NCI-H2081 (cell line): ENCODE data around the gene SDK1.
"Not testable (repeated sequence)": the region's sequence is repeated elsewhere in the genome, so short reads cannot be mapped to it uniquely, and the experiment has no call there.

ENCODE experiments used
- DNase-seq, 2 experiments: peaks; one replicate each; lab custom pipeline; 2025; lab: John Stamatoyannopoulos, UW

SDK1 gene

DNA sequence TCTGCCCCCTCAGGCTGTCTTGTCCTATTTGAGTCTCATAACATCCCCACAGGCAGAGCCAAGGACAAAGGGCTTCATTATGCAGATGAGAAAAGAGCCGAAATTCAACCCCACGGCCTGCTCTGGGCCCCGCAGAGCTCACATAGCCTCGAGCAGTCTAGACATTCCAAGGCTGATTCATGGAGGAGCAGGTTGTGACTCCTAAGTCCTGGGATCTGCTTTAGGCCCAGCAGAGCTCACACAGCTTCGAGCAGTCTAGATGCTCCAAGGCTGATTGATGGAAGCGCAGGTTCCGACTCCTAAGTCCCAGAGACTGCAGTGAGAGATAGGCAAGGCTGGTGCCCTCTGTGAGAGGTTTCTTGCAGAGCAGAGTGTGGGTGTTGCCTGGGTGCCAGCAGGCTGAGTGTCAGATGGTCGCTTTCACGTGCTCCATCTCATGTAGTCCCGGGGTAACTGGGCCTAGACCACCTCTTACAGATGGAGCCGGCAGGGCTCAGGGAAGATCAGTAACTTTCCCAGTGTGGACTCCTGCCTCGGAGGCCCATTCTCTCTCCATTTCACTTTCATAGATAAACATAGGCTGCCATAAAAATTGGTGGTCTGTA, 944.9 kb downstream of the SDK1 start:
- DNase-seq, result no peak

DNA sequence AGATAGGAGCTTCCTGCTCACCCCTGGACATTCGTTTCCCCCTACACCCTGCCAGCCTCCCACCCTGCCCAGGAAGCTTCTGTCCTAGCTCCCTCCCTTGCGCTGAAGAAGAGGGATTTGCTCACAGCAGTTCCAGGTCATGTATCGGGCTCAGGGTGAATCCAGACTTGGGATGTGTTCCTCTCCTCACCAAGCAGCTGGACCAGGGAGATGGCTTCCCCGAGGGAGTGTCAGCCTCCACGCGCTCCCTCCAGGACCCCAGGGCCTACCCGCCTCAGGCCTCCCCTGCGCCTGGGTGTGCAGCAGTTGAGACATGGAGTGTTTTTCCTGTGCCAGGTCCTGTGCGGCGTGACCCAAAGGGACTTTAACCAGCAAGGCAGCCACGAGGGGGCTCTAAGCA, 945.5 kb downstream of the SDK1 start:
- DNase-seq, result no peak

DNA sequence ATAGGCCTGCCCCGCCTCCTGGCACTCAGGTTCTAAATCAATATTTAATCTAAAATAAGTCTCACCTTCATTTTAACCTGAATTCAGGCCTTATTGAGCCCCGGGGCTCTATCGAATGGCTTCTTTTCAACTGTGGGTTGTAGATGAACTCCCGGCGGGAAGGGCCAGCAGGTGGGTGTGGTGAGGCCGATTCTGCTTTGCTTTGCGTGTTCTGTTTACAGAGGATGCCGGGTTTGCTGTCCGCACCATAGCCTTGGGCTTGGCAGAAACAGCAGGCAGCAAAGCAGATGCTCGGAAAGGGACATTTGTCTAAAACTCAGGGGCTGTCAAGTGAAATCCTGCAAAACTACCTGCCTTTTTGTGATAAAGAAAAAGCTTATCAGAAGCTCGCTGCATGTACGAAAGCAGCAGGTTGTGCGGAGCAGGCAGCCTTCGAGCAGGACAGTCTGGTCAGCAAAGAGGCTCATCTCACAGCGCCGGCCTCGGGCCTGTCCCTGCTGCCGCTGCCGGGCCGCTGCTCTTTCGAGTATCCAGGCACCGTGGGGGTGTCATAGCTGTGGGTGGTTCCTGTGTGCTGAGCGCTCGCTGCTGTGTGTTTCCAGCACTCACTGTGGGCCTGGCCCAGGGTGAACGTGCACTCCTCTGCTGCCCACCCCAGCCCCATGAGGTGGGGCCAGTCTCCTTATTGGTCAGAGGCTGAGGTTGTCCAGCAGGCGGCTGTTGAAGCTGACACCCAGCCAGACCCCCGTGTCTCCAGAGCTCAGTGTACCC, 946.2 kb downstream of the SDK1 start:
- DNase-seq, result peak in 1 of 2 experiments; percentile 33

DNA sequence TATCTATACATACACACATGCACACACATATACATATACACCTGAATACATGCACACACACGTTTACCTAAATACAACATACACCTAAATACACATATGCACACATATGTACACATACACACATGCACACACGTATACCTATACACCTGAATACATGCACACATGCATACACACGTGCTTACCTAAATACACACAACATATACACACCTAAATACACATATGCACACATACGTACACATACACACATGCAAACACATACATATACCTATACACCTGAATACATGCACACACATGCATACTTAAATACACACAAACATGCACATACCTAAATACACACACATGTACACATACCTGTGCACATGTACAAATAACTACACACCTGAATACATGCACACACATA, 947.2 kb downstream of the SDK1 start:
- DNase-seq, result no peak

DNA sequence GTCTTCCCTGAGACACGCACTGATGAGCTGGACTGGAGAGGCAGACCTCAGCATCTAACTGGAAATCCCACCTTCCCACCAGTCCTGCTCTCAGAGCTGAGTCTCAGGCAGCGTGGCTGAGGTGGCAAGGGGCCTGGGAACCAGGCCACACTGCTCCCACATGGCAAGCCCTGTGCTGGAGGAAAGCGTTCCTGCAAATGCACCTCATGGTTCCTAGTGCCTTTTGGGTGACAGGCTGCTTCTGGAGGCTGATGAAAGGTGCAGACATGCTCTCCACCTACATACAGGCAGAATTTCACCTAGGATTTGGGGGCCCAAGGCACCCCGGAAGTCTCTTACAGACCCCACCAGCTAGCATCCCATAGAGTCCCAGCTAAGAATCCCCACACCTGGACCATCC, 948.2 kb downstream of the SDK1 start:
- DNase-seq, result no peak

DNA sequence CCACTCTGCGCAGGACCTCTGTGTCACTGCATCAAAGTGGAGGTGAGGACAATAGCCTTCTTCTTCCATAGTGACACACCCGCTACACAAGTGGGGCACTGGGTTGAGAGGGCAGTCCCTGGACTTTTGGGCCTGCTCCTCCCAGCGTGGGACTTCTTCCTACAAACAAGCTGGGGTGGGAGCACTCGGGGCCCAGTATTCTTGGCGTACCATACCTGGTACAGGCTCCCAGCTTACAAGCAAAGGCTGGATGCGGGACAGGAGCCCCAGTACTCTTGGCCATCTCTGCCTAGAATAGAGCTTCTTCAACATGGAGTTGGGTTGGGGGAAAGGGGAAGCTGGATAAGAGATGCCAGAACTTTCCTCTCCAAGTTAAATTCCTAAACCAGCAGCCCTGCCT, 954.3 kb downstream of the SDK1 start:
- DNase-seq, result no peak

DNA sequence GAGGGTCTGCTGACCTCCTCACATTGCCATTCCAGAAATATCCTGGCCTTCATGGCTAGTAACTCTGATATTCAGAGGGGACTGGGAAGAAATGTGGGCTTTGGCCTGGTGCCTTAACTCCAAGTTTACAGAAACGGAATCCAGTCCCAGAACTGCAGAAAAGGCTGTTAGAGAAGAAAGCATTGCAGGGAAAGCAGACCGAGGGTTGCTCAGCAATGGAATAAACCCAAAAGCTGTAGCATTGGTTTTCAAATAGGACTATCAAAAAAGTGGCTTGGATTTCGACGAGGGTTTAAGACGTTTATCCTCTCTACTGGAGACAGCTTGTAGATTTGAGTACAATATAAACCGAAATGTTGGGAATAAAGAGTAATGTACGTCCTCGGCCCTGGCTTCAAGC, 955.2 kb downstream of the SDK1 start:
- DNase-seq, result no peak

DNA sequence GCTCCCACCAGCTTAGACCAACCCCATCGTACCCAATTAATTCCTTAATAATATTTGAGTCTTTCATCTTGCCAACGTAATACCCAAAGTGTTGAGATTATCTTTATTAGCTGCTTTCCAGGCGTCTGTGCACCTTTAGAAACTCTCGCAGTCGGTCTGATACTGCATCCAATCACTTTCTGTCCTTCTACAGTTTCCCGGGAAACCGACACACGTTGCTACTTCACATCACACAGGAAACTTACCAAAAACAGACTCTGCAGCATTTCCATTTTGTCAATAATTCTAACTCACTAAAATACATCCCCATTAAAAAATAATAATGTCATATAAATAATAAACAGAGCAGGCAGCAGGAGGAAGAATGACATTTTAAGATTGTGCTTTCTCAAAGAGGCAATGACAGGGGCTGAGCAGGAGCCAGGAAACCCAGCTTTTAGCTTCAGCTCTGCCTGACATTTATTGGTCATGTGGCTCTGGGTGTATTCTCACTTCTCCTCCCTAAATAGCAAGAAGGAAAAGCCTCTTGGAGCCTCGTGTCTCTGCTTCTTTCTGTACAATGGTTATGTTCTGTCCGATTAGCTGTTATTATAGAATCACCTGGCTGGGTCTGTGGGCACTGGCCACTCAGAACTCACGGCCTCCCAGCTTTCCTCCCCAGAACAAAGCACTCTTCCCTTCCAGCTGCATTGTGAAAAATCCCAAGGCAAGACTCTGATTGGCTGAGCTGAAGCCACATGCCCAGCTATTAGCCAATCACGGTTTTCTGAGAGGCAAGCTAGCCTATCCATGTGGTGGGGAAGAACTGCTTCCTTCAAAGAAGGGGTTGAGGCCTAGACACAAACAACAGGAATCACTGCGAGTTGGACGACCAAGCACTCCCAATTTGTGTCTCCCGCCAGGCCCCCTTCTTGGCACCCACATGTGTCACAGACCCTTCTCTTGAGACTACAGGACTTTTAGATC, 956.4 kb downstream of the SDK1 start:
- DNase-seq, result no peak

DNA sequence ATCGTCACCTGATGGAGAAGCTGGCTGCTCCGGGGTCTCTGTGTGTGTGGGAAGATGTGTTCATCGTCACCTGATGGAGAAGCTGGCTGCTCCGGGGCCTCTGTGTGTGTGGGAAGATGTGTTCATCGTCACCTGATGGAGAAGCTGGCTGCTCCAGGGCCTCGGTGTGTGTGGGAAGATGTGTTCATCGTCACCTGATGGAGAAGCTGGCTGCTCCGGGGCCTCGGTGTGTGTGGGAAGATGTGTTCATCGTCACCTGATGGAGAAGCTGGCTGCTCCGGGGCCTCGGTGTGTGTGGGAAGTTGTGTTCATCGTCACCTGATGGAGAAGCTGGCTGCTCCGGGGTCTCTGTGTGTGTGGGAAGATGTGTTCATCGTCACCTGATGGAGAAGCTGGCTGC, 959.1 kb downstream of the SDK1 start:
- not testable (repeated sequence) for DNase-seq

DNA sequence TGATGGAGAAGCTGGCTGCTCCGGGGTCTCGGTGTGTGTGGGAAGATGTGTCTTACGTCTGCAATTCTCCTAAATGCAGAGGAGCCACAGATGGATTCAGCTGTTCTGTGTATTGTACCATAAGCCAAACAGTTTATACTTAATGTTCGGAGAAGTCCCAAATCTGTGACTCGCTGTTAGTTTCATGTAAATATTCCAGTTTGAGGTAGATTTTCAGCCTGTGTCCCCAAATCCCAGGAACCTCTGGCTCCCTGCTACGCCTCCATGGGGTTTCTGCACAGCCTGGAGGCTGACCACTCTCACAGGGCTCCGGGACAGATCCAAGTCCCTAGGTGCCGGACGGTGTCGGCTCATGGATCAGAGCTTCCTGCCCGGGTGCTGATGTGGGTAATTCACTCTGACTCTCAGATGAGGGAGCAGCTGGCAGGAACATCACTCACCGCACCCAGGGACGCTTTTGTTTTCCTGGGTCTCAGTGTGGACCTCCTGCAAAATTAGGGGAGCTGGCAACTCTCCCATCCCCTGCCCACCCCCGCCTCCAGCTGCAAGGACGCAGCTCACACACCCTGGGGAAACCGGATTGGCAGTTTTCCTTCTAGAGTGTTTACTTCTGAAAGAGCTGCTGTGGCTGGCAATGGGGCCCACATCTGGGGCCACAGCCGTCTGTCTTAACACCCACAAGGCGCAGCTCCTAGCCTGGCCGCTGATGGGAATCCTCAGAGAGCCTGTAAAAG, 960.0 kb downstream of the SDK1 start:
- peak; percentile 25 to 60 for DNase-seq

DNA sequence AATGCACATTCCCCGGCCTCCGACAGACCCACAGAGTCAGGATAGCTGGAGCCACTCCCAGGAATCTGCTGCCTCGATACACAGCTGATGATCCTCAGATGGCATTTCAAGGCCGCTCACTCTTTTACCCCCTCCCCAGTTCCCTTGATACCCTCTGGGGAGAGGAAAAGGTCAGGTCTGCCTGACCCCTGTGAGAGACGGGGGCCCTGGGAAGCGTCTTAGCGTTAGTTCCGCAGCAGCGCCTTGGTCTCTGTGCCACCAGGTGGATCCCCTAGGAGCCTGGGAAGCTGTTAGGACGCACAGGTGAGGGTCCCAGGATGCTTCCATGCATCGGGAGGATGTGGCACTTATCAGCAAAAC, 960.5 kb downstream of the SDK1 start:
- no peak for DNase-seq

DNA sequence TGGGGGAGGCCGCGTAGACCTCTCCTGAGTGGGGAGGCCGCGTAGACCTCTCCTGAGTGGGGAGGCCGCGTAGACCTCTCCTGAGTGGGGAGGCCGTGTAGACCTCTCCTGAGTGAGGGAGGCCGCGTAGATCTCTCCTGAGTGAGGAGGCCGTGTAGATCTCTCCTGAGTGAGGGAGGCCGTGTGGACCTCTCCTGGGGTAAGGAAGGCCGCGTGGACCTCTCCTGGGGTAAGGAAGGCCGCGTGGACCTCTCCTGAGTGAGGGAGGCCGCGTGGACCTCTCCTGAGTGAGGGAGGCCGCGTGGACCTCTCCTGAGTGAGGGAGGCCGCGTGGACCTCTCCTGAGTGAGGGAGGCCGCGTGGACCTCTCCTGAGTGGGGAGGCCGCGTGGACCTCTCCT, 963.2 kb downstream of the SDK1 start:
- not testable (repeated sequence) for DNase-seq

DNA sequence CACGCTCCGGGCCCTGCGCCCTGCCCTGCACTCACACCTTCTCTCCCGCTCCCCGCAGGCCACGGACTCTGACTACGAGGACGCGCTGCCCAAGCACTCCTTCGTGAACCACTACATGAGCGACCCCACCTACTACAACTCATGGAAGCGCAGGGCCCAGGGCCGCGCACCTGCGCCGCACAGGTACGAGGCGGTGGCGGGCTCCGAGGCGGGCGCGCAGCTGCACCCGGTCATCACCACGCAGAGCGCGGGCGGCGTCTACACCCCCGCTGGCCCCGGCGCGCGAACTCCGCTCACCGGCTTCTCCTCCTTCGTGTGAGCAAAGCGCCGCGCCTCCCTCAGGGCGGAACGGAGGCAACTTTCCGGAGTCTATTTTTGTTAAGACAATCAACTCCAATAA, 964.0 kb downstream of the SDK1 start:
- DNase-seq, result no peak

DNA sequence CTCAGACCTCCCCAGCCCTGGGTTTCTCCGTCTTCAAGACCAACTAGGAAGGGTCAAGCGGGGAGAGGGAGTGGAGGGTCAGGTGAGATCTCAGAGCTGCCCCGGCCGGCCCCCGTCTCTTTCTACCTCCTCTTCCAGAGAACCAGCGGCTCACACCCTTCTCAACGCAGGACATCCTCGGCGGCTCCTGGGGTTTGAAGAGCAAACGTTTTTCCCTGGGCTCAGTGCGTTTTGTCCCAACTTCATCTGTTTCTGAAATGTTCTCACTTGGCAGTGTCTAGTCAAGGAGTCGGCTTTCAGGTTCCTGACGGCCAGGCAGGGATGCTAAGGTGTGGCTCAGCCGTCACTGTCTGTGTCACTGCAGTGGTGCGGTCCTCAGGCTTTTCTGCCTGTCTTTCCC, 964.6 kb downstream of the SDK1 start:
- no peak for DNase-seq

DNA sequence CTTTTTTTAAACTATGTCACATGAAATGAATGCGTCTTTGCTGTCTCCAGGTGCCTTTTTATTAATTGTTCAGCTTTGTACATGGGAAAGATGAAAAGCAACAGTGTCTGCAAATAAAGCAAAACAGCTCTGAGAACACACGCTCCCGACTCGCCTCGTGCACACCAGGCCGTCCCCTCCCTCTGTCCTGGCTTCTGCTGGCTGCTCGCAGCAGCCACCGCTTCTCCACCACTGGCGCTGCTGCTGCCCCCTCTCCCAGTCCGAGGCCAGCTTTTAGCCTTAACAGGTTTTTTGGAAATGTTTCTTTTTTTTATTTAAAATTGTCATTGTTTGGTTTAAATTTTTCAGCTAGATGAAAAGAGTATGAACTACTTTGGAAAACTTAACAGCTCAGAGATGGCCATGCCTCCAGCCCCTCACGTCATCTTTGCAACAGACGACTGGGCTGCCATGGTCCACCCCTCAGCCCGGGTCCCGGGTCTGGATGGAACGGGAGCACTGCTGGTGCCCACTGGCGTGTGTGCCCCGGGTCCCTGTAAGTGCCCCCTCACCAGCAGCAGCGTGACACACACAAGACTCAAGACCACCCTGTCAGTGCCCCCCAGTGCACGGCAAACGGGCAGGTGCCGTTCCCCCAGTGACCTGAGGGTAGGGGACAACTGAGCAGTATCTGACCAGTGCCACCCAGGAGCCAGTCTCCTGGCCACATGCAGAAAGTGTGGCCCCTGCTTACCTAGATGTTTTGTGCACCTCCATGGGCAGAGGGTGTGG, 965.4 kb downstream of the SDK1 start:
- no peak for DNase-seq

DNA sequence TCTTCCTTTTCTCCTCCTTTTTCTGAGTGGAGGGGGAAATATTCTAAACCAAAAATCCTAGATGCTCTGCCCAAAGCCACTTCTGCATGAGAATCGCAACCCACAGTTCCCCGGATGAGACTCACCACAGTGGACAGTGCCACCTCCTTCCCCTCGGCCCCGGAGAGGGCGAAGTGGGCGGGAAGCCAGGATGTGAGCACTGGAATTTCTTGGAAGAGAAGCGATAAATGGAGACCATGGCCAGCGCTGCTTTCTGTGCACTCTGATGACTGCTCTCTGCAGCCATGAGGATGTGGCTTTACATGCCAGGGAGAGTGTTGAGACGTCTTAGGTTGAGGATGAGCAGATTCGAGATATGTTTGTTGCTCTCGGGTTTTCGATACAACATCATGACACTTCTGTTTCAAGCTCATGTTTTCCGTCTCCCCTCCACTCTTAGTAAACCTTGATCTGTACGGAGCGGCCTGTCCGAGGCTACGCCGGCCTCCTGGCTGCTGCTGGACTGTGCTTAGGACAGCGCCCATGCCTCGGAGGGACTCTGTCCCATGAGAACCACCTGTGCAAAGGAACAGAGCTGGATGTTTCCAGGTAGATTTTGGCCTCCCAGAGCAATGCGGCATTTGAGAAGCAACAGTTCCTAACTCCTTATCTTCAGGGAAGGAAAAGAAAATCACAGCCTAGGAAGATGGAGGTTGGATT, 966.4 kb downstream of the SDK1 start:
- DNase-seq, result no peak

DNA sequence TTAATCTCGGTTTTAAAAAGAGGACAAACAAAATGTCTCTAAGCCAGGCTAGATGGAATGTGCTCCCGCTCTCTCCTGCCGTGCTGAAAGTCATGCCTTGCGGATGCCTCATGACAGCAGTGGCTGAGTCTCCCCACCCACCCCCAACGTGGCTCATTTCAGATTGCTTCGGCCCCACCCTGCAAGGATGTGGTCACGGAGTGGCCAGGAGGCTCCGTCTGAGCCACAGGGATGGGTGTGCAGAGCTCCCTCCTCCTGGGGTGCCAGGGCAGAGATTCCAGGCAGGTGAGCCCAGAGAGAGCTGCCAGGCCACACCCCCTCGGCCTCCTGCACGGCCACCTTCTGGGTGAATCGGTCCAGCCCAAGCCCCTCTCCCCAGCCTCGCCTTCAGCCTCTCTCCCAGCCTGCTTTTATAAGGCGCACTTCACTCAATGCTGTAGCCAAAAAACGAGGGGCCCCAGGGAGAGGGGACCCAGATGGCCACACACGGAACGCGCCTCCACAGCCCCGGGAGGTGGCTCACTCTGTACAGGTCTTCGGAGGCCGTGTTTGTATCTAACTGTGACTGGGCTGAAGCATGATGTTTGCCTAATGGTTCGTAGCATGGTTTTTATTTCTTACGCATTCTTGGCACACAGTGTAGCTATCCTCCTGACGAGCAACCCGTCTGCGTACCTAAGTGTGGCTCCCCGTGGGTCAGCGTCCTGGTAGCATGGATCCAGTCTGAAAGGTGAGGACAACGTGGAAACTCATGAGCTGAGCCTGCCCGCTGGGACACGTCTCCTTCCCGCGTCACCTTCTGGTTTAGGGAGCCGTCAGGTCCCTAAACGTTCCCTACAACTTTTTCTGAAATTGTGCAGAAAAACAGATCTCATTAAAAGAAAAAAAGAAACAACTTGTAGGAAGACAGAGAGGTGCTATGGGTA, 967.3 kb downstream of the SDK1 start:
- no peak for DNase-seq

DNA sequence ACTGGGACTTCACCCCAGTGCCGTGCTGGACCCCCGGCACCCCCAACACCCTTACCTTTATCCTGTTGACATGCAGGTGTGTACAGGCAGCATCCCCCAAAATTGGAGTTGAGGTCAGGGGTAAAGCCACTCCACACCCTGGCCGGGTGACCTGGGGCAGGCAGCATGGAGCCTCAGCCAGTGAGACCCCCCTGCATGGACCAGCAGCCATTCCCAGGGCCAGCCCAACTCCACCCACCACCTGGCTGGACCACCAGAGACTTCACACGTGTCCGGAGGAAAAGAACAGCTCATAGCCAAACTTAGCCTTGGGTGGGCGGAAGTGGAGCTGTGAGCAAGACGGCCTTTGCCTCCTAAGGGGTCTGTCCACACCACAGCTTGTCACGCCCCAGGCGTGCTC, 968.0 kb downstream of the SDK1 start:
- no peak for DNase-seq

DNA sequence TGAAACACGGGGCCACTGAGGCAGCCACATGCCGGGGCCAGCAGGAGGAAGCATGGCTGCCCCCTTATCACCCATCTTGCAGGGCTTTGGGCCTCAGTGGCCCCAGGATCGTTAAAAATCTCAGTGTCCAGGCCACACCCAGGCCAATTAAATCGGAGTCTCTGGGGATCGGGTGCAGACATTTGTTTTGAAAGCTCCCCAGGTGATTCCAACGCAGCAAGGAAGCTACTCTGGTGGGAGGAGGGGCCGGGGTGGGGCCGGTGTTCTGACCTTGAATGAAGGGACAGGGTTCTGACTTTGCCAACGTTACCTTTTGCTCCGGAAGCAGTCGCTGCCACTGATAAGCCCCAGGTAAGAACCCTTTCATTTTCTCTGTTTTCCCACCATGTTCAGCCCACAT, 968.7 kb downstream of the SDK1 start:
- DNase-seq, result no peak

DNA sequence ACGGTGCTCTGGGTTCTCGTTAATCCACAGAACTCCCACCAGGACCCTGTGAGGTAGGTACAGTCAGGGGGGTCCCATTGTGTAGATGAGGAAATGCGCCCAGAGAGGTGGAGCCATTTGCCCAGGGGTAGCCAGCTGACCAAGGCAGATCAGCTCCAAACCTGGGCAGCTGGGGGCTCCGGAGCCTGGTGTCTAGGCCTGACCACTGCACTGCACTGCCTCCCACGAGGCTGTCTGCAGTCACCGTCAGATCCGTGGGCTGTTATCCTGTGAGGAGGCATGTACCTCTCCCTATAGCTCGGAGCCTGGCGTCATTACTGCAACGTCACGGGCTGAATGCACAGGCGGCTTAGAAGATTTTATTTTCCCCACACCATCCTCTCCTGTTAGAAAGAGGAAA, 969.2 kb downstream of the SDK1 start:
- DNase-seq, result no peak
